ENCODE results near the gene TMC7. TPM values are rescaled to one million over a fixed set of nuclear protein-coding genes. Genes with fewer than 3 reads are reported as not detected.

TMC7 gene
- total RNA-seq, 1 experiment from 2014 or later: 5.2 TPM

DNA sequence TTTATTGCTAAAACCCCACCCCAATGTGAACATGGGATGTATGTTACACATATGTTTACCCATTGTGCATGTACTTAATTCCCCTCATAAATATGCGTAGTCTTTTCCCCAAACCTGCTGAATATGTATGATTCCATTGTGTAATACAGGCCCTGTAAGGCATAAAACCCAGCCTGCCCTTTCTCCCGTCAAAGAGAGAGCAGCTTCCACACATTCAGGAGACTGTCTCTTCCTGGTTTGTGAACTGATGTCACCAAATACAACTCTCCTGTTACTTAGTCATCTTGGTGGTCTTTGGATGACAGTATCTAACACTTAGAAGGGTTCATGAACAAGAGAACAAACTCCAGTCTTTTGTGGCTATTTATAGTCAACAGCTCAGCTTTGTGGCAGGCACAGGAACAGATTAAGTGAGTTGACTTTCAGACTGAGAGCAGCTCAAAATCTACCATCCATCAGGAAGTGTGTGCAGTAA is 24.7 kb upstream of the TMC7 start:
- Histone ChIP-seq H3K4me1 (ENCODE audit: control insufficient read depth in 1 of 2, insufficient read depth in 2 of 2, low read length in 2 of 2) (no peaks in the 10 kb centered on the region), H3K4me3 (replicated peaks in 1 of 2; ENCODE audit: low read depth in 1 of 2, low read length in 2 of 2) (no peak overlapping the region), H3K27me3 (ENCODE audit: insufficient read depth, low read length) (no peaks in the 10 kb centered on the region), H3K36me3 (ENCODE audit: control insufficient read depth in 1 of 2, insufficient read depth in 2 of 2, low read length in 2 of 2) (no peaks in the 10 kb centered on the region), H3K4me2 (ENCODE audit: low read length) (no peak overlapping the region), H3K9me3 (ENCODE audit: control insufficient read depth in 1 of 2, insufficient read depth in 1 of 2, low read depth in 1 of 2, low read length in 2 of 2) (no peaks in the 10 kb centered on the region), H2AFZ (ENCODE audit: low read depth, low read length, poor library complexity, severe bottlenecking) (no peak overlapping the region), H3K9ac (ENCODE audit: low read length) (no peak overlapping the region), H3K79me2 (ENCODE audit: insufficient read depth, low read length) (no peaks in the 10 kb centered on the region), H3K27ac (ENCODE audit: low read depth, low read length) (no peak overlapping the region), H4K20me1 (ENCODE audit: insufficient read depth) (no peaks in the 10 kb centered on the region), H3K9me2 (ENCODE audit: insufficient read depth) (no peaks in the 10 kb centered on the region)
- CTCF ChIA-PET: no interaction called here
- DNase-seq (ENCODE audit: low read depth, low spot score): no peak
- no peak for ATAC-seq
- BruUV-seq (replicated peaks): no TSS peak
- no peak for TF ChIP-seq SP1 (IDR thresholded peaks at IDR 0.05; ENCODE audit: low read depth)
- no peak for TF ChIP-seq POLR2A (IDR thresholded peaks at IDR 0.05; ENCODE audit: borderline replicate concordance, extremely low read depth, insufficient read depth, insufficient read length)
- TF ChIP-seq YY1 (IDR thresholded peaks at IDR 0.05; ENCODE audit: extremely low read depth, insufficient replicate concordance, low read depth, low read length): no peak
- no peak for TF ChIP-seq RAD21 (IDR thresholded peaks at IDR 0.05; ENCODE audit: low read depth)
- TF ChIP-seq EGR1 (IDR thresholded peaks at IDR 0.05; ENCODE audit: low read depth): no peak
- no peak for TF ChIP-seq EZH2phosphoT487 (IDR thresholded peaks at IDR 0.05; ENCODE audit: borderline replicate concordance)
- TF ChIP-seq, protein P1, sequence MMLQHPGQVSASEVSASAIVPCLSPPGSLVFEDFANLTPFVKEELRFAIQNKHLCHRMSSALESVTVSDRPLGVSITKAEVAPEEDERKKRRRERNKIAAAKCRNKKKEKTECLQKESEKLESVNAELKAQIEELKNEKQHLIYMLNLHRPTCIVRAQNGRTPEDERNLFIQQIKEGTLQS (IDR thresholded peaks at IDR 0.05): no peak
- no peak for TF ChIP-seq TCF7L2 (IDR thresholded peaks at IDR 0.05; ENCODE audit: borderline replicate concordance, extremely low read depth, insufficient read depth, insufficient read length)
- TF ChIP-seq CBX3 (IDR thresholded peaks at IDR 0.05; ENCODE audit: low read depth): no peak
- no peak for TF ChIP-seq EZH2 (IDR thresholded peaks at IDR 0.05)
- RAD21 ChIA-PET (ENCODE audit: low non-redundant PET in 1 of 2, low total read pairs in 2 of 2, uncharacterized antibody in 2 of 2, unreplicated experiment in 2 of 2): no interaction called here
- POLR2A ChIA-PET: interaction anchor here (0.9 kb wide), 1 partner anchor 15 kb away, joined by 3 read pairs; no protein-coding TSS in a partner anchor
- intact Hi-C loops (cut with micrococcal nuclease): no loop called here

- no peak overlapping the region for H3K27ac ChIP-seq (ENCODE audit: low read depth, low read length)
- H3K4me3 ChIP-seq (replicated peaks in 1 of 2; ENCODE audit: low read depth in 1 of 2, low read length in 2 of 2): no peak overlapping the region
- intact Hi-C loops (cut with micrococcal nuclease): no loop called here
- H2AFZ ChIP-seq (ENCODE audit: low read depth, low read length, poor library complexity, severe bottlenecking): no peak overlapping the region
- no peaks in the 10 kb centered on the region for H4K20me1 ChIP-seq (ENCODE audit: insufficient read depth)
- DNase-seq (ENCODE audit: low read depth, low spot score): no peak
- no peaks in the 10 kb centered on the region for H3K9me2 ChIP-seq (ENCODE audit: insufficient read depth)
- BruUV-seq (replicated peaks): no TSS peak
- H3K4me2 ChIP-seq (ENCODE audit: low read length): no peak overlapping the region
- H3K9ac ChIP-seq (ENCODE audit: low read length): no peak overlapping the region
- peaks cover 0 to 7% of the 10 kb centered on the region in 2 experiments; a peak in 3 of 4 replicates for H3K4me1 ChIP-seq (ENCODE audit: control insufficient read depth in 1 of 2, insufficient read depth in 2 of 2, low read length in 2 of 2)
- no peaks in the 10 kb centered on the region for H3K36me3 ChIP-seq (ENCODE audit: control insufficient read depth in 1 of 2, insufficient read depth in 2 of 2, low read length in 2 of 2)
- ChIA-PET POLR2A (interaction anchor here (1.6 kb wide), 1 partner anchor 164 kb away, joined by 5 read pairs; the partner anchor contains the start of gene ARL6IP1), RAD21 (ENCODE audit: low non-redundant PET in 1 of 2, low total read pairs in 2 of 2, uncharacterized antibody in 2 of 2, unreplicated experiment in 2 of 2) (no interaction called here), CTCF (no interaction called here)
- ATAC-seq: no peak
- no peaks in the 10 kb centered on the region for H3K79me2 ChIP-seq (ENCODE audit: insufficient read depth, low read length)
- H3K27me3 ChIP-seq (ENCODE audit: insufficient read depth, low read length): no peaks in the 10 kb centered on the region
- H3K9me3 ChIP-seq (ENCODE audit: control insufficient read depth in 1 of 2, insufficient read depth in 1 of 2, low read depth in 1 of 2, low read length in 2 of 2): no peaks in the 10 kb centered on the region
- no peak for TF ChIP-seq REST (IDR thresholded peaks at IDR 0.05; ENCODE audit: low read depth)
- TF ChIP-seq, protein P2, sequence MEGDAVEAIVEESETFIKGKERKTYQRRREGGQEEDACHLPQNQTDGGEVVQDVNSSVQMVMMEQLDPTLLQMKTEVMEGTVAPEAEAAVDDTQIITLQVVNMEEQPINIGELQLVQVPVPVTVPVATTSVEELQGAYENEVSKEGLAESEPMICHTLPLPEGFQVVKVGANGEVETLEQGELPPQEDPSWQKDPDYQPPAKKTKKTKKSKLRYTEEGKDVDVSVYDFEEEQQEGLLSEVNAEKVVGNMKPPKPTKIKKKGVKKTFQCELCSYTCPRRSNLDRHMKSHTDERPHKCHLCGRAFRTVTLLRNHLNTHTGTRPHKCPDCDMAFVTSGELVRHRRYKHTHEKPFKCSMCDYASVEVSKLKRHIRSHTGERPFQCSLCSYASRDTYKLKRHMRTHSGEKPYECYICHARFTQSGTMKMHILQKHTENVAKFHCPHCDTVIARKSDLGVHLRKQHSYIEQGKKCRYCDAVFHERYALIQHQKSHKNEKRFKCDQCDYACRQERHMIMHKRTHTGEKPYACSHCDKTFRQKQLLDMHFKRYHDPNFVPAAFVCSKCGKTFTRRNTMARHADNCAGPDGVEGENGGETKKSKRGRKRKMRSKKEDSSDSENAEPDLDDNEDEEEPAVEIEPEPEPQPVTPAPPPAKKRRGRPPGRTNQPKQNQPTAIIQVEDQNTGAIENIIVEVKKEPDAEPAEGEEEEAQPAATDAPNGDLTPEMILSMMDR (IDR thresholded peaks at IDR 0.05 in 2 of 3, conservative IDR thresholded peaks at IDR 0.05 in 1 of 3; ENCODE audit: borderline replicate concordance in 1 of 3, insufficient read depth in 1 of 3, low read depth in 2 of 3, low read length in 2 of 3): no peak
- TF ChIP-seq FOSL1 (IDR thresholded peaks at IDR 0.05; ENCODE audit: low read depth): no peak
- TF ChIP-seq SP1 (IDR thresholded peaks at IDR 0.05; ENCODE audit: low read depth): no peak
- no peak for TF ChIP-seq CEBPB (IDR thresholded peaks at IDR 0.05; ENCODE audit: low read depth)
- no peak for TF ChIP-seq MAX (IDR thresholded peaks at IDR 0.05)
- no peak for TF ChIP-seq EGR1 (IDR thresholded peaks at IDR 0.05; ENCODE audit: low read depth)
- TF ChIP-seq SRF (IDR thresholded peaks at IDR 0.05; ENCODE audit: low read depth): no peak
- TF ChIP-seq POLR2A (IDR thresholded peaks at IDR 0.05; ENCODE audit: borderline replicate concordance, extremely low read depth, insufficient read depth, insufficient read length): no peak
Measured at GRCh38 chr16:18965555-18965954, 18.2 kb upstream of the TMC7 start.
